ENCODE data around the gene CDH13. TPM values are rescaled to one million over a fixed set of nuclear protein-coding genes. Genes with fewer than 3 reads are reported as not detected.

CDH13 gene
- total and polyA plus RNA-seq, 2 experiments from 2014 or later: 1.2 to 1.5 TPM

DNA sequence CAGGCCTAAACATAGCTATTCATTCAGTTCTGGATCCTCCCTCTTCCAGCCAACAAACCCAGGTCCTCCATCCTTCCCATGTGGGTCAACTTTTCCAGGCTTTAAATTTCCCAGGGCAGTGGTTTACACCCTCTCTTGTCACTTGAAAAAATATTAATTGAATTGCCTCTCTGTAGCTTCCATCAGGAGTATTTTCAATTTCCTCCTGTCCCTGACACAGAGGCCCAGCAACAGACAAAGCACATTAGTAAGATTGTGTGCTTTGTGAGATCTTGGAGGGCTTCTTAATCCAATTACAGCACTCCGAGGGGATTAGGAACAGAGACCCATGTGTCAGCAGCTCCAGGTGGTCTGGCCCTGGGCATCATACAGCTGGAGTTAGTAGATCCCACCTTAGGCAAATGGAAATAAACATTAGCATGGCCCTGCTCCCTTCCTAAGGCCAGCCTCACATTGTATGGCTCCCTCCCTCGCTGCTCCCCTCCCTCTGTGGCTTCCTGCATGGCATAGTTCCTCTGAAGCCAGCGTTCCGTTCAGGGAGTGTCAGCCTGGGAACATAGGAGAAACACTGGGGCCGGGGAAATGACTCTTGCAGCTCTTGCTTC lies 1048.3 kb downstream of the CDH13 start:
- WGBS (ENCODE audit: low lambda C conversion rate, missing lambda C conversion rate): 30% methylated on average over 5 of the region's 5 CpGs
- H3K27me3 ChIP-seq: no peaks in the 10 kb centered on the region
- TF ChIP-seq, protein P1, sequence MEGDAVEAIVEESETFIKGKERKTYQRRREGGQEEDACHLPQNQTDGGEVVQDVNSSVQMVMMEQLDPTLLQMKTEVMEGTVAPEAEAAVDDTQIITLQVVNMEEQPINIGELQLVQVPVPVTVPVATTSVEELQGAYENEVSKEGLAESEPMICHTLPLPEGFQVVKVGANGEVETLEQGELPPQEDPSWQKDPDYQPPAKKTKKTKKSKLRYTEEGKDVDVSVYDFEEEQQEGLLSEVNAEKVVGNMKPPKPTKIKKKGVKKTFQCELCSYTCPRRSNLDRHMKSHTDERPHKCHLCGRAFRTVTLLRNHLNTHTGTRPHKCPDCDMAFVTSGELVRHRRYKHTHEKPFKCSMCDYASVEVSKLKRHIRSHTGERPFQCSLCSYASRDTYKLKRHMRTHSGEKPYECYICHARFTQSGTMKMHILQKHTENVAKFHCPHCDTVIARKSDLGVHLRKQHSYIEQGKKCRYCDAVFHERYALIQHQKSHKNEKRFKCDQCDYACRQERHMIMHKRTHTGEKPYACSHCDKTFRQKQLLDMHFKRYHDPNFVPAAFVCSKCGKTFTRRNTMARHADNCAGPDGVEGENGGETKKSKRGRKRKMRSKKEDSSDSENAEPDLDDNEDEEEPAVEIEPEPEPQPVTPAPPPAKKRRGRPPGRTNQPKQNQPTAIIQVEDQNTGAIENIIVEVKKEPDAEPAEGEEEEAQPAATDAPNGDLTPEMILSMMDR (IDR thresholded peaks at IDR 0.05; ENCODE audit: poor library complexity): no peak
- TF ChIP-seq EZH2 (IDR thresholded peaks at IDR 0.05; ENCODE audit: borderline replicate concordance): no peak
- no peak for TF ChIP-seq EZH2phosphoT487 (IDR thresholded peaks at IDR 0.05; ENCODE audit: low read depth, severe bottlenecking, unreplicated experiment)
- H4K20me1 ChIP-seq (ENCODE audit: insufficient read depth, poor library complexity, severe bottlenecking): no peaks in the 10 kb centered on the region
- H3K4me1 ChIP-seq (ENCODE audit: insufficient read depth): no peaks in the 10 kb centered on the region
- no peak for DNase-seq (ENCODE audit: low spot score)
- H3K9me2 ChIP-seq (replicated peaks; ENCODE audit: insufficient read depth): no peaks in the 10 kb centered on the region
- no peak overlapping the region for H3K27ac ChIP-seq
- H3K79me2 ChIP-seq: no peaks in the 10 kb centered on the region
- no peak overlapping the region for H3K4me3 ChIP-seq
- no peaks in the 10 kb centered on the region for H3K9me3 ChIP-seq (ENCODE audit: low read depth)
- no peaks in the 10 kb centered on the region for H3K36me3 ChIP-seq (replicated peaks; ENCODE audit: insufficient read depth, low read depth)
- no peak overlapping the region for H2AFZ ChIP-seq
- no peak overlapping the region for H3K4me2 ChIP-seq

DNA sequence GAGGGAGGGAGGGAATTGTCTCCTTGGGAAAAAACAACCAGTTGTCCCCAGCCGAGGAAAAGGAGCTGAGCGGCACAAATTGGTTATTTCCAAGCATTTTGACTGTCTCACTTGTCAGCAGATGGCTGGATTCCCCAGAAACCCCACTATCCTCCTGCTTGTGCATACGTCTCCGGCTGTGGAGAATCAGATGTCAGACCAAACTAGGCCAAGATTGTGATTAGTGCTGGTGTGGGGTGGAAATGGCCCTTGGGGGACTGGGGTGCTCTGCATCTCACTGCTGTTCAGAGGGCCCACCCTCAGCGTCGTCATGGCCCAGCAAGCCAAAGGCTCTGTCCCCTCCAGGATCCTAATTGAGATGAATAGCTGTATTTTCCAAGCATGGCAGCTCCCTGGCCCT lies 1049.3 kb downstream of the CDH13 start:
- Histone ChIP-seq H4K20me1 (ENCODE audit: insufficient read depth, poor library complexity, severe bottlenecking) (no peaks in the 10 kb centered on the region), H3K36me3 (replicated peaks; ENCODE audit: insufficient read depth, low read depth) (no peaks in the 10 kb centered on the region), H3K9me3 (ENCODE audit: low read depth) (no peaks in the 10 kb centered on the region), H3K4me2 (no peak overlapping the region), H3K27me3 (no peaks in the 10 kb centered on the region), H3K4me3 (no peak overlapping the region), H3K79me2 (no peaks in the 10 kb centered on the region), H3K27ac (no peak overlapping the region), H2AFZ (no peak overlapping the region), H3K4me1 (ENCODE audit: insufficient read depth) (no peaks in the 10 kb centered on the region), H3K9me2 (replicated peaks; ENCODE audit: insufficient read depth) (no peaks in the 10 kb centered on the region)
- no peak for TF ChIP-seq EZH2 (IDR thresholded peaks at IDR 0.05; ENCODE audit: borderline replicate concordance)
- TF ChIP-seq EZH2phosphoT487 (IDR thresholded peaks at IDR 0.05; ENCODE audit: low read depth, severe bottlenecking, unreplicated experiment): no peak
- TF ChIP-seq, protein P1 (IDR thresholded peaks at IDR 0.05; ENCODE audit: poor library complexity): no peak
- DNase-seq (ENCODE audit: low spot score): no peak
- 91% methylated on average over 6 of the region's 6 CpGs for WGBS (ENCODE audit: low lambda C conversion rate, missing lambda C conversion rate)

DNA sequence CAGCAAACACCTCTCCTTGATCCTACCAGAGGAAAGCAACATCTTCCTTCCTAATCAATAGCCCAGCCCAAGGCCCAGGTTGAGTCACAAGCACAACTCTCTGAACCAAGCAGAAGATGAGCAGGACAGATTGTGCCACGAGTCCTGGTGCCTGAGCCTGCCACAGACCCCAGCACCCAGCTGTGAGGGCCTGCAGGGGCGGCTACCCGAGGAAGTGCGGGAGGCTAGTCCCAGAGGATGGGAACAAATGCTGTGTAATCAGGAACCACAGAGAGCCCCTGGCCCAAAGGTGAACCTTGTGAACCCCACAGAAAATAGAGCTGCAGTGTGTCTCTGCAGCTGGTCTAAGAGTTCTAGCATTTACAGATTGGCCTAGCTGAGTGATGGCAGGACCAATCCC lies 1054.2 kb downstream of the CDH13 start:
- Histone ChIP-seq H3K4me2 (no peak overlapping the region), H3K4me1 (ENCODE audit: insufficient read depth) (no peaks in the 10 kb centered on the region), H4K20me1 (ENCODE audit: insufficient read depth, poor library complexity, severe bottlenecking) (no peaks in the 10 kb centered on the region), H3K27ac (no peak overlapping the region), H3K9me3 (ENCODE audit: low read depth) (no peaks in the 10 kb centered on the region), H3K36me3 (replicated peaks; ENCODE audit: insufficient read depth, low read depth) (no peaks in the 10 kb centered on the region), H3K27me3 (peaks cover 17% of the 10 kb centered on the region), H2AFZ (no peak overlapping the region), H3K4me3 (no peak overlapping the region), H3K9me2 (replicated peaks; ENCODE audit: insufficient read depth) (no peaks in the 10 kb centered on the region), H3K79me2 (no peaks in the 10 kb centered on the region)
- no peak for DNase-seq (ENCODE audit: low spot score)
- TF ChIP-seq EZH2phosphoT487 (IDR thresholded peaks at IDR 0.05; ENCODE audit: low read depth, severe bottlenecking, unreplicated experiment) (no peak), EZH2 (IDR thresholded peaks at IDR 0.05; ENCODE audit: borderline replicate concordance) (no peak)
- TF ChIP-seq, protein P1 (IDR thresholded peaks at IDR 0.05; ENCODE audit: poor library complexity): no peak
- WGBS (ENCODE audit: low lambda C conversion rate, missing lambda C conversion rate): 82% methylated on average over 4 of the region's 4 CpGs

Data from hepatocyte (in vitro differentiated cells).